NT2/D1 (cell line): ENCODE results near the gene TNFRSF14.

ENCODE experiments used
- SUZ12 ChIP-seq: IDR thresholded peaks from 2 replicates; pipeline ENCODE4 v1.6.1; 2011; ENCODE audit not compliant: insufficient read length, insufficient read depth; ENCODE audit errors: extremely low read depth
- YY1 ChIP-seq: IDR thresholded peaks from 2 replicates; pipeline ENCODE4 v1.6.1; 2011; ENCODE audit not compliant: insufficient read length, insufficient read depth
- ZNF274 ChIP-seq: IDR thresholded peaks from 2 replicates; pipeline ENCODE4 v1.6.1; 2011; ENCODE audit warnings: mild to moderate bottlenecking, low read depth, low read length

GRCh38 chr1:2510366-2511155 is 45.6 kb upstream of the TNFRSF14 start:
- TF ChIP-seq ZNF274 (no peak), YY1 (no peak), SUZ12 (no peak)
